ENCODE results near the gene DLG1. TPM values are rescaled to one million over a fixed set of nuclear protein-coding genes. Genes with fewer than 3 reads are reported as not detected.

The DLG1 gene
- total and polyA plus RNA-seq, 2 of the 4 experiments (the other 2 are of a cell fraction) = 21.2 to 57.7 TPM

- 63% methylated on average over 1 of the region's 6 CpGs; no CpG with 5 or more reads in 1 of the 2 experiments for WGBS, 2 experiments (ENCODE audit: extremely low coverage in 2 of 2, insufficient read length in 1 of 2)
- Histone ChIP-seq H3K27me3 (ENCODE audit: control insufficient read depth, insufficient read depth, low read length) (peaks cover 19% of the 10 kb centered on the region), H2BK120ac (ENCODE audit: low read depth, low read length) (no peak overlapping the region), H3K9ac (ENCODE audit: low read depth, low read length) (no peak overlapping the region), H4K91ac (ENCODE audit: insufficient read depth, low read depth, low read length) (no peak overlapping the region), H2BK15ac (ENCODE audit: low read depth, low read length) (no peak overlapping the region), H3K14ac (replicated peaks; ENCODE audit: low read depth, low read length) (no peak overlapping the region), H3K18ac (ENCODE audit: low read depth, low read length) (no peak overlapping the region), H3K9me3 (ENCODE audit: control insufficient read depth, insufficient read depth, low read length) (no peaks in the 10 kb centered on the region), H3K9me1 (ENCODE audit: insufficient read depth, low read length) (no peaks in the 10 kb centered on the region; the same call in 1 of the 2 replicates), H3K4me1 (ENCODE audit: control insufficient read depth, insufficient read depth, low read length) (peaks cover 6% of the 10 kb centered on the region; the same call in 1 of the 2 replicates), H3K27ac (ENCODE audit: insufficient read depth, low read length) (no peak overlapping the region), H3K79me1 (ENCODE audit: low read depth in 1 of 2, low read length in 2 of 2) (no peaks in the 10 kb centered on the region), H2AK9ac (replicated peaks; ENCODE audit: low read depth, low read length, poor library complexity) (no peak overlapping the region), H2AK5ac (ENCODE audit: low read depth, low read length) (no peak overlapping the region), H2AFZ (replicated peaks; ENCODE audit: low read length, poor library complexity) (no peak overlapping the region), H3K56ac (ENCODE audit: extremely low read depth, insufficient read depth, low read length) (no peak overlapping the region), H2BK5ac (ENCODE audit: low read depth, low read length, poor library complexity, severe bottlenecking) (no peak overlapping the region), H2BK20ac (ENCODE audit: low read depth, low read length) (no peak overlapping the region), H3K4me3 (ENCODE audit: insufficient read depth, low read depth, low read length) (no peak overlapping the region), H4K5ac (ENCODE audit: low read depth, low read length) (no peak overlapping the region), H4K8ac (ENCODE audit: low read depth in 2 of 2, low read length in 2 of 2) (no peak overlapping the region), H4K20me1 (ENCODE audit: insufficient read depth, low read length) (no peaks in the 10 kb centered on the region), H3K23ac (ENCODE audit: low read depth, low read length) (no peak overlapping the region), H3K4me2 (ENCODE audit: low read depth, low read length) (no peak overlapping the region), H3K36me3 (ENCODE audit: control insufficient read depth, insufficient read depth, low read length) (no peaks in the 10 kb centered on the region), H3K4ac (ENCODE audit: low read depth, low read length) (no peak overlapping the region)
- dilution Hi-C loops (cut with HindIII; ENCODE audit: low sequenced_read_pairs, unreplicated experiment) = no loop called here
- no TSS peak for BruUV-seq (replicated peaks)
- no peak for ATAC-seq (ENCODE audit: low read depth)
- ChIA-PET POLR2A (ENCODE audit: unreplicated experiment) (no interaction called here), CTCF (no interaction called here)
- TF ChIP-seq BHLHE40 (IDR thresholded peaks at IDR 0.05; ENCODE audit: low read depth, low read length) = no peak
- TF ChIP-seq POLR2A (IDR thresholded peaks at IDR 0.05; ENCODE audit: low read depth, low read length) = no peak
- TF ChIP-seq FOS (IDR thresholded peaks at IDR 0.05; ENCODE audit: low read depth, low read length) = no peak
- no peak for TF ChIP-seq RFX5 (IDR thresholded peaks at IDR 0.05; ENCODE audit: low read depth, low read length)
- TF ChIP-seq NFE2L2 (IDR thresholded peaks at IDR 0.05; ENCODE audit: low read depth, low read length) = no peak
- in situ Hi-C loops (cut with MboI; ENCODE audit: low sequenced_read_pairs) = no loop called here
- DNase-seq = no peak
- intact Hi-C loops (cut with micrococcal nuclease) = no loop called here
Measured at GRCh38 chr3:197338586-197338985, 40.2 kb upstream of the DLG1 start.

Measured in IMR-90 (cell line).